ENCODE results near the gene BNIP5.

The BNIP5 gene

GRCh38 chr6:36296240-36296639 is 40.4 kb downstream of the BNIP5 start:
- DNase-seq (ENCODE audit: low read depth): peak; percentile 8

- DNase-seq (ENCODE audit: low read depth): no peak
These were observed 44.5 kb downstream of the BNIP5 start for GRCh38 chr6:36292170-36292569.

GRCh38 chr6:36290668-36291620 is 45.7 kb downstream of the BNIP5 start:
- no peak for DNase-seq (ENCODE audit: low read depth)

GRCh38 chr6:36289281-36289878 is 47.3 kb downstream of the BNIP5 start:
- no peak for DNase-seq (ENCODE audit: low read depth)

- no peak for DNase-seq (ENCODE audit: low read depth)
These were observed 49.8 kb downstream of the BNIP5 start for GRCh38 chr6:36286858-36287257.

- no peak for DNase-seq (ENCODE audit: low read depth)
These were observed 50.9 kb downstream of the BNIP5 start for GRCh38 chr6:36285797-36286196.

- no peak for DNase-seq (ENCODE audit: low read depth)
These were observed 51.5 kb downstream of the BNIP5 start for GRCh38 chr6:36285187-36285671.

GRCh38 chr6:36284359-36284758 is 52.3 kb downstream of the BNIP5 start:
- DNase-seq (ENCODE audit: low read depth): no peak

GRCh38 chr6:36283608-36284007 is 53.1 kb downstream of the BNIP5 start:
- no peak for DNase-seq (ENCODE audit: low read depth)

- no peak for DNase-seq (ENCODE audit: low read depth)
These were observed 55.7 kb downstream of the BNIP5 start for GRCh38 chr6:36280983-36281382.

GRCh38 chr6:36280467-36280866 is 56.2 kb downstream of the BNIP5 start:
- no peak for DNase-seq (ENCODE audit: low read depth)

GRCh38 chr6:36277946-36278470 is 58.7 kb downstream of the BNIP5 start:
- DNase-seq (ENCODE audit: low read depth): no peak

- no peak for DNase-seq (ENCODE audit: low read depth)
These were observed 59.8 kb downstream of the BNIP5 start for GRCh38 chr6:36276581-36277536.

- DNase-seq (ENCODE audit: low read depth): no peak
These were observed 62.7 kb downstream of the BNIP5 start for GRCh38 chr6:36273802-36274514.

GRCh38 chr6:36273067-36273466 is 63.6 kb downstream of the BNIP5 start:
- DNase-seq (ENCODE audit: low read depth): no peak

- no peak for DNase-seq (ENCODE audit: low read depth)
These were observed 64.5 kb downstream of the BNIP5 start for GRCh38 chr6:36272234-36272633.

GRCh38 chr6:36269834-36270705 is 66.6 kb downstream of the BNIP5 start, which contains the start of gene PNPLA1:
Gene PNPLA1, plus strand, starts transcription at chr6:36270060. Its CDS starts 400 bp downstream, at chr6:36270460.
- no peak for DNase-seq (ENCODE audit: low read depth)

GRCh38 chr6:36268478-36269275 is 68.0 kb downstream of the BNIP5 start:
- DNase-seq (ENCODE audit: low read depth): no peak

All from fibroblast of gingiva (primary cell).